Muscle of back (tissue), 11 donors: ENCODE data around the gene ARHGEF7. TPM values are rescaled to one million over a fixed set of nuclear protein-coding genes. Genes with fewer than 3 reads are reported as not detected.

Experiments
- DNase-seq, 3 donors: peaks; one replicate each; pipeline versions ENCODE4 v3.0.0 to v3.0.0-alpha.2; 2013
- polyA plus RNA-seq, 10 donors: library from polyadenylated mRNA; unstranded; fragments of 120-200 nt; gene quantifications; one replicate each; pipeline ENCODE4 v1.2.1, GENCODE V29; 2013; ENCODE audit not compliant: insufficient read length in 10 of 10

ARHGEF7 gene
- polyA plus RNA-seq, 10 donors, result 54.3 to 90.5 (median 73.8) TPM

GRCh38 chr13:111131048-111131447, 15.9 kb downstream of the ARHGEF7 start:
- no peak for DNase-seq

- no peak for DNase-seq
Measured at GRCh38 chr13:111131611-111132010, 16.5 kb downstream of the ARHGEF7 start.

GRCh38 chr13:111132948-111133347, 17.8 kb downstream of the ARHGEF7 start:
- no peak for DNase-seq

GRCh38 chr13:111139452-111139851, 24.3 kb downstream of the ARHGEF7 start:
- no peak for DNase-seq

- no peak for DNase-seq
Measured at GRCh38 chr13:111139873-111140561, 24.9 kb downstream of the ARHGEF7 start.

- no peak for DNase-seq
Measured at GRCh38 chr13:111140562-111141105, 25.5 kb downstream of the ARHGEF7 start.

GRCh38 chr13:111142472-111142871, 27.4 kb downstream of the ARHGEF7 start:
- no peak for DNase-seq

GRCh38 chr13:111143865-111144540, 28.9 kb downstream of the ARHGEF7 start:
- no peak for DNase-seq

- no peak for DNase-seq
Measured at GRCh38 chr13:111145071-111145470, 30.0 kb downstream of the ARHGEF7 start.

GRCh38 chr13:111145506-111145905, 30.4 kb downstream of the ARHGEF7 start:
- no peak for DNase-seq

- peak in 1 of 3 donors; percentile 23 for DNase-seq
Measured at GRCh38 chr13:111152844-111153243, 37.7 kb downstream of the ARHGEF7 start.

GRCh38 chr13:111153279-111153976, 38.3 kb downstream of the ARHGEF7 start:
- peak; percentile 91 to 99 (median 95) for DNase-seq

GRCh38 chr13:111153977-111154332, 38.8 kb downstream of the ARHGEF7 start:
- DNase-seq, result peak in 1 of 3 donors; percentile 35

GRCh38 chr13:111156421-111156820, 41.3 kb downstream of the ARHGEF7 start:
- no peak for DNase-seq

- no peak for DNase-seq
Measured at GRCh38 chr13:111158136-111158805, 43.2 kb downstream of the ARHGEF7 start.

GRCh38 chr13:111159362-111160320, 44.5 kb downstream of the ARHGEF7 start:
- DNase-seq, result no peak

- no peak for DNase-seq
Measured at GRCh38 chr13:111160648-111161047, 45.5 kb downstream of the ARHGEF7 start.

- no peak for DNase-seq
Measured at GRCh38 chr13:111161601-111162600, 46.8 kb downstream of the ARHGEF7 start.

- no peak for DNase-seq
Measured at GRCh38 chr13:111165241-111166010, 50.3 kb downstream of the ARHGEF7 start.
